Brain microvascular endothelial cell (primary cell): Measurements from ENCODE around the gene MDFIC2.
A peak's percentile ranks its signal among the peaks of the same experiment; 100 is the strongest.
"Not testable (repeated sequence)": the region's sequence is repeated elsewhere in the genome, so short reads cannot be mapped to it uniquely, and the experiment has no call there.

ENCODE experiments used
- DNase-seq: peaks from one replicate; pipeline ENCODE4 v3.0.0-alpha.2; 2020
- H3K27ac ChIP-seq: fragments of 250-450 bp; sonication (Bioruptor Pico); 2 replicates; pipeline ENCODE4 v1.5.1; 2020; ENCODE audit warnings: mild to moderate bottlenecking, moderate library complexity
- H3K27me3 ChIP-seq: fragments of 250-450 bp; sonication (Bioruptor Pico); replicated peaks from 2 replicates; pipeline ENCODE4 v1.5.1; 2020; ENCODE audit warnings: mild to moderate bottlenecking
- H3K36me3 ChIP-seq: fragments of 250-450 bp; sonication (Bioruptor Pico); replicated peaks from 2 replicates; pipeline ENCODE4 v1.5.1; 2020; ENCODE audit warnings: mild to moderate bottlenecking
- H3K4me3 ChIP-seq: 2 replicates; pipeline ENCODE4 v1.5.1; 2011; ENCODE audit warnings: low read depth, mild to moderate bottlenecking, control low read depth, low read length, moderate library complexity
- CTCF ChIP-seq: IDR thresholded peaks from 2 replicates; pipeline ENCODE4 v1.5.1; 2011; ENCODE audit warnings: low read depth, mild to moderate bottlenecking, moderate library complexity, low read length, control low read depth, inconsistent platforms; ENCODE audit errors: missing control alignments
- in situ Hi-C: cut with HindIII; loops from 2 replicates; pipeline ENCODE4 v1.10.0; 2017; ENCODE audit warnings: low sequenced_read_pairs, low pct_ligation_motif_present

The MDFIC2 gene

GRCh38 chr3:70308760-70309159 is 3.7 kb downstream of the MDFIC2 start:
- peak; percentile 56 for TF ChIP-seq CTCF
- DNase-seq = peak; percentile 48
- Histone ChIP-seq H3K27ac (no peak overlapping the region), H3K36me3 (no peaks in the 10 kb centered on the region), H3K27me3 (no peaks in the 10 kb centered on the region), H3K4me3 (no peak overlapping the region)
- in situ Hi-C loops = no loop called here

DNA sequence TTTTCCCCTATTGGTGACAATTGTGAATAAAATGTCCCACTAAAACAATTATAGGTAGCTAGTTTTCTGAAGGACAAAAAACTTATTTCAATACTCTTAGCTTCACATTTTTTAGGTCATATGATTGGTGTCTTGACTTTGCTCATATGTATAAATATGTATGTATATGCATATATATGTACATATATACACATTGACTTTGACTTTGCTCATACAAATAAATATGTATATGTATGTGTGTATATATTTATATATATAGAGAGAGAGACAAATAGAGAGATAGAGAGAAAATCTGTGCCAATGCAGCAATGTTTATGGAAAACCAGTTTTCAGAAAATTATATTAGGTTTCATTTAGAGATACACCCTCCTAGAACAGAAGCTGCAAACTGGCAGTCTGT is 5.7 kb downstream of the MDFIC2 start:
- in situ Hi-C loops = no loop called here
- Histone ChIP-seq H3K27ac (no peak overlapping the region), H3K36me3 (no peaks in the 10 kb centered on the region), H3K4me3 (no peak overlapping the region), H3K27me3 (no peaks in the 10 kb centered on the region)
- no peak for TF ChIP-seq CTCF
- DNase-seq = no peak

GRCh38 chr3:70298385-70298784 is 14.1 kb downstream of the MDFIC2 start:
- Histone ChIP-seq H3K27me3 (no peaks in the 10 kb centered on the region), H3K27ac (no peak overlapping the region), H3K36me3 (no peaks in the 10 kb centered on the region), H3K4me3 (no peak overlapping the region)
- TF ChIP-seq CTCF = no peak
- in situ Hi-C loops = no loop called here
- no peak for DNase-seq

- H3K4me3 ChIP-seq = no peak overlapping the region
- in situ Hi-C loops = no loop called here
These were observed 21.3 kb downstream of the MDFIC2 start for GRCh38 chr3:70291097-70291482.

DNA sequence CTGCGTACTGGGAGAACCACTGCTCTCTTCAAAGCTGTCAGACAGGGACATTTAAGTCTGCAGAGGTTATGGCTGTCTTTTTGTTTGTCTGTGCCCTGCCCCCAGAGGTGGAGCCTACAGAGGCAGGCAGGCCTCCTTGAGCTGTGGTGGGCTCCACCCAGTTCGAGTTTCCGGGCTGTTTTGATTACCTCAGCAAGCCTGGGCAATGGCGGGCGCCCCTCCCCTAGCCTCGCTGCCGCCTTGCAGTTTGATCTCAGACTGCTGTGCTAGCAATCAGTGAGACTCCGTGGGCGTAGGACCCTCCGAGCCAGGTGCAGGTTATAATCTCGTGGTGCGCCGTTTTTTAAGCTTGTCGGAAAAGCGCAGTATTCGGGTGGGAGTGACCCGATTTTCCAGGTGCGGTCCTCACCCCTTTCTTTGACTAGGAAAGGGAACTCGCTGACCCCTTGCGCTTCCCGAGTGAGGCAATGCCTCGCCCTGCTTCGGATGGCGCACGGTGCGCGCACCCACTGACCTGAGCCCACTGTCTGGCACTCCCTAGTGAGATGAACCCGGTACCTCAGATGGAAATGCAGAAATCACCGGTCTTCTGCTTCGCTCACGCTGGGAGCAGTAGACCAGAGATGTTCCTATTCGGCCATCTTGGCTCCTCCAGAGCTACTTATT is 21.9 kb downstream of the MDFIC2 start:
- DNase-seq, H3K27ac ChIP-seq, H3K27me3 ChIP-seq, H3K36me3 ChIP-seq, in situ Hi-C loops, H3K4me3 ChIP-seq: not testable (repeated sequence)

More at GRCh38 chr3:70291097-70291482, 21.3 kb downstream of the MDFIC2 start:
- no peak overlapping the region for H3K27ac ChIP-seq
- H3K27me3 ChIP-seq = no peaks in the 10 kb centered on the region
- no peak for DNase-seq
- no peaks in the 10 kb centered on the region for H3K36me3 ChIP-seq
- no peak for TF ChIP-seq CTCF

DNA sequence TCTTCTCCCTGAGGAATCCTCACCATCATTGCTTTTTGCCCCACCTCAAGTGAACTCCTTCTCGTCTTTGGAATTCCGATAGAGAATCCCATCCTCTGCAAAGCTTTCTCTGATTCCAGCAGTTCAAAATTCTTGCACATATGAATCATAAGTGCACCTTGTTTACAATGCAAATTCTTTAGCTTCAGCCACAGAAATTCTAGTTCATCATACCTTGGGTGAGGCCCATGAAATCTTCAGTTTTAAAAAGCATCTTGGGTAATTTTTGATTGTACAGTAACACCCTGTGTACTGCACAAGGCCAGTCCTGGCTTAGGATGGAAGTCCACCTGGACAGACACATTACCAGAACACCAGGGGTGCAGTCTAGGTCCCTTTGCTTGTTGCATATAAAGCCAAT is 30.8 kb downstream of the MDFIC2 start:
- Histone ChIP-seq H3K4me3 (no peak overlapping the region), H3K27me3 (no peaks in the 10 kb centered on the region), H3K27ac (no peak overlapping the region), H3K36me3 (no peaks in the 10 kb centered on the region)
- no peak for TF ChIP-seq CTCF
- peak; percentile 32 for DNase-seq
- in situ Hi-C loops = no loop called here
